HAP-1 (cell line): Measurements from ENCODE around the gene APEX2.
"Not testable (repeated sequence)": the region's sequence is repeated elsewhere in the genome, so short reads cannot be mapped to it uniquely, and the experiment has no call there.

Experiments used
- DNase-seq, 2 experiments: peaks; one replicate each; pipeline ENCODE4 v3.0.0-alpha.2; 2016 to 2020; ENCODE audit warnings: low spot score in 2 of 2
- H3K27me3 ChIP-seq: fragments of 250-450 bp; sonication (Bioruptor Pico); 2 replicates; pipeline ENCODE4 v1.5.1; 2020; ENCODE audit warnings: low read depth, mild to moderate bottlenecking, moderate library complexity
- H3K36me3 ChIP-seq: fragments of 250-450 bp; sonication (Bioruptor Pico); replicated peaks from 2 replicates; pipeline ENCODE4 v1.5.1; 2020; ENCODE audit warnings: mild to moderate bottlenecking
- H3K4me1 ChIP-seq: fragments of 250-450 bp; sonication (Bioruptor Pico); 2 replicates; pipeline ENCODE4 v1.5.1; 2020; ENCODE audit warnings: mild to moderate bottlenecking
- H3K4me3 ChIP-seq: fragments of 250-450 bp; sonication (Bioruptor Pico); 2 replicates; pipeline ENCODE4 v1.5.1; 2020; ENCODE audit warnings: mild to moderate bottlenecking, moderate library complexity
- H3K9me3 ChIP-seq: fragments of 250-450 bp; sonication (Bioruptor Pico); 2 replicates; pipeline ENCODE4 v1.5.1; 2020; ENCODE audit warnings: mild to moderate bottlenecking, moderate library complexity
- in situ Hi-C: fragments of 300-500 bp; cut with MboI; formaldehyde crosslinking; loops from 3 replicates; pipeline ENCODE4 v1.14.3; 2020; ENCODE audit warnings: low sequenced_read_pairs, inconsistent platforms, mixed read lengths

APEX2 gene

DNA sequence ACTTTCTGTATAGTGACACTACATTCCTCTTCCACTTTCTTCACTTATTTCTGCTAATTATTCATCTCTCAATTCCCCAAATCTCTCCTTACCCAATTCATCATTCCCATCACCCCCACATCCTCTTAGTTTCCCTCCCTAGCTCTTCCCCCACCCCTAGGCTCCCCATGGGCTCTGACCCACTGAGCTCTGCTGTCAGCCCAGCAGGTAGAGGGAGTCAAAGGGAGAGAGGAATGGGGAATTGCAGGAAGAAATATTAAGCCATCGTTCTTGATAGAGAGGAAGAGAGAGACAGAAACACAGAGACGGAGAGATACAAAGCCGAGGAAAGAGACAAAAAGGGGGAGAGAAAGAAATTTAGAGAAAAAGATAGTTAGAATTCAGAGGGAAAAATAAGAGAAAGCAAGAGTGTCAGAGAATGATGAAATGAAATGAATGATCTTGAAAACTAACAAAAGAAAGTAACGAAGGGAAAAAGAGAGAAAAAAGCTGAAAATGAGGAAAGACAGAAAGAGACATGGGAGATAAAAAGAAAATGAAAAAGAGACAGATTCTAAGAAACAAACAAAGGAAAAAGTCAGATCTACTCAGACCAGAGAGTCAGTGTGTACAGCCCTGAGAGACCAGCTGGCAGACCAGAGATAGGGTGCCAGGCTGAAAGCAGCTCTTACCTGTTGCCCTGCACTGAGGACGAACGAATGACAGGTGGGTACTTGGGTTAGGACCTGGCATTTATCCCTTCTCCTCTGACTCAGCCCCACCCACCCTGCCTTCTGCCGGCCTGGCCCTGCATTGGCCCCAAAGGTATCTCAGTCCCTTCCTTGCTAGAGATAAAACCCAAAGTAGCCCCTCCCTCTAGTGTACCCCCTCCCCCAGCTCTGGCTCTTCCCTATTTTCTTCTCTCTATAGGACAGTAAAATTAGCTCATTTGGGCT is 30.4 kb downstream of the APEX2 start, which contains the start of gene ALAS2:
TSS of gene ALAS2 (minus strand) at position 707 of the 935 bp plus-strand sequence. CDS start 4,977 bp downstream, outside the sequence.
- no peaks in the 10 kb centered on the region for H3K36me3 ChIP-seq
- no peak for DNase-seq
- H3K27me3 ChIP-seq = peaks cover 2% of the 10 kb centered on the region; the same call in 1 of the 2 replicates
- in situ Hi-C loops = no loop called here
- H3K4me3 ChIP-seq = no peak within 1 kb of the TSS
- H3K4me1 ChIP-seq = no peaks in the 10 kb centered on the region
- H3K9me3 ChIP-seq = no peaks in the 10 kb centered on the region

DNA sequence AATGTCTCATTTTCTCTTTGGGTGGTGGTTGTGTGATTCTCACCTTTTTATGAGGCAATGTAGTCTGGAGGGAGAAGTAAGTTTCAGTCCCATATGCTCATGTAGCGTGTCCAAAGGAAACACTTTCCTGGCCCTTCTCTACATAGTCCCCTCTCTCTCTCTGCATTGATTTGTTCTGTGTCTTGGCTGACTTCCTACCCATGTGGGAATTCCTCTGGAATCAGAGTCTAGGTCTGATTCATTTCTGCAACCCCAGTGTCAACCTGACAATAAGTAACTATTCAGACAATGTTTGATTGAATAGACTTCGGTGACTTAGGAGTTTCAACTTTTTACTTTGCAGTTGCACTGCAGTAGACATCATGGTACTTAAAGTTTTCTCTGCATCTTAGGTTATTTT is 33.3 kb downstream of the APEX2 start:
- Histone ChIP-seq H3K27me3 (peaks cover 2% of the 10 kb centered on the region; the same call in 1 of the 2 replicates), H3K9me3 (no peaks in the 10 kb centered on the region), H3K4me3 (no peak overlapping the region), H3K36me3 (no peaks in the 10 kb centered on the region), H3K4me1 (no peaks in the 10 kb centered on the region)
- in situ Hi-C loops = no loop called here
- DNase-seq = no peak

- H3K9me3 ChIP-seq = no peaks in the 10 kb centered on the region; the same call in 1 of the 2 replicates
- H3K36me3 ChIP-seq = no peaks in the 10 kb centered on the region
- H3K4me3 ChIP-seq = no peak overlapping the region
- H3K4me1 ChIP-seq = no peaks in the 10 kb centered on the region
- no peaks in the 10 kb centered on the region for H3K27me3 ChIP-seq
- in situ Hi-C loops = no loop called here
- no peak for DNase-seq
Observed at GRCh38 chrX:55039471-55039870, 39.3 kb downstream of the APEX2 start.

- in situ Hi-C loops = no loop called here
- DNase-seq = no peak
- Histone ChIP-seq H3K27me3 (no peaks in the 10 kb centered on the region), H3K4me1 (no peaks in the 10 kb centered on the region), H3K4me3 (no peak overlapping the region), H3K36me3 (no peaks in the 10 kb centered on the region), H3K9me3 (no peaks in the 10 kb centered on the region; the same call in 1 of the 2 replicates)
Observed at GRCh38 chrX:55041514-55041913, 41.4 kb downstream of the APEX2 start.

DNA sequence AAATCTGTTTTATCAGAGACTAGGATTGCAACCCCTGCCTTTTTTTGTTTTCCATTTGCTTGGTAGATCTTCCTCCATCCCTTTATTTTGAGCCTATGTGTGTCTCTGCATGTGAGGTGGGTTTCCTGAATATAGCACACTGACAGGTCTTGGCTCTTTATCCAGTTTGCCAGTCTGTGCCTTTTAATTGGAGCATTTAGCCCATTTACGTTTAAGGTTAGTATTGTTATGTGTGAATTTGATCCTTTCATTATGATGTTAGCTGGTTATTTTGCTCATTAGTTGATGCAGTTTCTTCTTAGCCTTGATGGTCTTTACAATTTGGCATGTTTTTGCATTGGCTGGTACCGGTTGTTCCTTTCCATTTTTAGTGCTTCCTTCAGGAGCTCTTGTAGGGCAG is 50.4 kb downstream of the APEX2 start:
- H3K4me1 ChIP-seq, H3K4me3 ChIP-seq, H3K9me3 ChIP-seq, H3K36me3 ChIP-seq, DNase-seq, in situ Hi-C loops, H3K27me3 ChIP-seq: not testable (repeated sequence)

- Histone ChIP-seq H3K27me3 (peaks cover 11% of the 10 kb centered on the region), H3K9me3 (no peaks in the 10 kb centered on the region), H3K4me1 (no peaks in the 10 kb centered on the region), H3K4me3 (no peak overlapping the region), H3K36me3 (no peaks in the 10 kb centered on the region)
- no peak for DNase-seq
- in situ Hi-C loops = no loop called here
Observed at GRCh38 chrX:55056820-55057674, 56.9 kb downstream of the APEX2 start.

DNA sequence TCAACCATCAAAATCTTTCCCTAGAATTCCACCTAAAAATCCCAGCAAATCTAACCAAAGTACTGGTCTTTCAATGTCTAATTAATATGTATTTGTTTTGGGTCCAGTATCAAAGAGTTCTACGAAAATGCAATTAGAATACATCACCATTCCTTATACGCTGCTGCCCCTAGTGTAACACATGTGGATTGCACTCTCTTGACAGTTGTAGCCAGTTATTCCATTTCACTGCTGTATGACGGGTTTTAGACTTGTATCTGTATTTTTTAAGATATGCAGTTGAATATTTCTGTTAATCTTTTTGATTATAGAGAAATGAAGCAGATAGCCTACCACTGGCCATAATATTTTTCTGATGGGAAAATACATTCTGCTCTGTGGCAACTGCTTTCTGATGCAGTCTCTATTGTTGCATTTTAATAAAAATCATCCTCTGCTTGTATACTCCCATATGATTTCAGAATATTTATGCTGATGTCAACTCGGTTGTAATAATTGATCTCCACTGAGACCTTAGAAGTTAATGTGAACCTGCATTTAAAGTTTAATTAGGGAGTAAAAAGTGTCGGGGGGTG is 57.6 kb downstream of the APEX2 start:
- in situ Hi-C loops = no loop called here
- Histone ChIP-seq H3K4me1 (no peaks in the 10 kb centered on the region), H3K27me3 (peaks cover 11% of the 10 kb centered on the region), H3K4me3 (no peak overlapping the region), H3K9me3 (no peaks in the 10 kb centered on the region), H3K36me3 (no peaks in the 10 kb centered on the region)
- peak; percentile 34 to 47 for DNase-seq
